A673 (cell line): ENCODE measurements around the gene THAP12.

Source experiments
- EZH2 ChIP-seq: fragments of 200-600 bp; sonication (generic); IDR thresholded peaks from 2 replicates; pipeline ENCODE4 v1.6.1; 2017; ENCODE audit warnings: borderline replicate concordance, low read depth, mild to moderate bottlenecking, mixed read lengths, antibody characterized with exemption, low read length; ENCODE audit not compliant: poor library complexity, severe bottlenecking
- TF ChIP-seq, protein P1 (sequence below): fragments of 300-800, 200-600 bp; sonication (generic); conservative IDR thresholded peaks from 2 replicates; pipeline ENCODE4 v1.5.1; 2017; ENCODE audit warnings: low read depth, mild to moderate bottlenecking, antibody characterized with exemption, low read length, moderate library complexity, mixed read lengths

DNA sequence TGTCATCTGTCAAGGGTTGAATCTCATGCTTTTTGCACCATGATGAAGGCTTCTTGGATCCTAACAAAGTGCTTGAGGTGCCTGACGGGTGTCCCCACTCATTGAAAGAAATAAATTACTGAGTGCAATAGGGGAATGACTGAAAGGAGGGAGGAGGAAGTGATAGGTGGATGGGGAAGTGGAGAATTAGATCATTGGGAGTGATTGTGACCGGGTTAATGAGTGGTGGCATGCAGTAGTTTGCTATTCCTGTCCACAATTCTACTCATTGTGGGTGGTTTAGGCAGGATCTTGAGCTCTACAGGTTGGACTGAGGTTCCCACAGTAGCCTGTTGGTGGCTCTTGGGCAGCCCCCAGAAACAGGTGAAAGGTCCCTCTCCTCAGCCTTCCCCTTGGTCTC lies 44.3 kb downstream of the THAP12 start:
- no peak for TF ChIP-seq EZH2
- TF ChIP-seq, protein P1, sequence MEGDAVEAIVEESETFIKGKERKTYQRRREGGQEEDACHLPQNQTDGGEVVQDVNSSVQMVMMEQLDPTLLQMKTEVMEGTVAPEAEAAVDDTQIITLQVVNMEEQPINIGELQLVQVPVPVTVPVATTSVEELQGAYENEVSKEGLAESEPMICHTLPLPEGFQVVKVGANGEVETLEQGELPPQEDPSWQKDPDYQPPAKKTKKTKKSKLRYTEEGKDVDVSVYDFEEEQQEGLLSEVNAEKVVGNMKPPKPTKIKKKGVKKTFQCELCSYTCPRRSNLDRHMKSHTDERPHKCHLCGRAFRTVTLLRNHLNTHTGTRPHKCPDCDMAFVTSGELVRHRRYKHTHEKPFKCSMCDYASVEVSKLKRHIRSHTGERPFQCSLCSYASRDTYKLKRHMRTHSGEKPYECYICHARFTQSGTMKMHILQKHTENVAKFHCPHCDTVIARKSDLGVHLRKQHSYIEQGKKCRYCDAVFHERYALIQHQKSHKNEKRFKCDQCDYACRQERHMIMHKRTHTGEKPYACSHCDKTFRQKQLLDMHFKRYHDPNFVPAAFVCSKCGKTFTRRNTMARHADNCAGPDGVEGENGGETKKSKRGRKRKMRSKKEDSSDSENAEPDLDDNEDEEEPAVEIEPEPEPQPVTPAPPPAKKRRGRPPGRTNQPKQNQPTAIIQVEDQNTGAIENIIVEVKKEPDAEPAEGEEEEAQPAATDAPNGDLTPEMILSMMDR = no peak
